GM12891 (cell line): ENCODE results near the gene LYPD6B.

Experiments used
- DNase-seq: peaks from one replicate; pipeline ENCODE4 v3.0.0; 2011; ENCODE audit warnings: low spot score; ENCODE audit not compliant: insufficient read length
- FAIRE-seq: peaks from 2 replicates; lab custom pipeline; 2011; peaks lifted over from hg19 to GRCh38; lab: Jason Lieb, UNC
- PAX5 ChIP-seq: IDR thresholded peaks from 2 replicates; pipeline ENCODE4 v1.6.1; 2011; ENCODE audit warnings: low read length, moderate library complexity, mild to moderate bottlenecking; ENCODE audit not compliant: insufficient read depth, severe bottlenecking
- POLR2A ChIP-seq: IDR thresholded peaks from 2 replicates; pipeline ENCODE4 v1.6.1; 2011; ENCODE audit warnings: low read depth, low read length, control low read depth
- POLR2AphosphoS5 ChIP-seq: IDR thresholded peaks from 2 replicates; pipeline ENCODE4 v1.6.1; 2011; ENCODE audit warnings: low read depth, low read length, control low read depth
- POU2F2 ChIP-seq: IDR thresholded peaks from 2 replicates; pipeline ENCODE4 v1.6.1; 2011; ENCODE audit warnings: low read depth, mild to moderate bottlenecking, control low read depth, low read length, moderate library complexity
- SPI1 ChIP-seq: IDR thresholded peaks from 2 replicates; pipeline ENCODE4 v1.6.1; 2011; ENCODE audit warnings: low read depth, low read length, control low read depth
- TAF1 ChIP-seq: IDR thresholded peaks from 2 replicates; pipeline ENCODE4 v1.6.1; 2011; ENCODE audit warnings: low read depth, low read length, control low read depth

Gene LYPD6B

GRCh38 chr2:149205143-149205542 is 166.6 kb downstream of the LYPD6B start:
- TF ChIP-seq POLR2A (no peak), POLR2AphosphoS5 (no peak), SPI1 (no peak), POU2F2 (no peak)
- no peak for FAIRE-seq
- no peak for DNase-seq

DNA sequence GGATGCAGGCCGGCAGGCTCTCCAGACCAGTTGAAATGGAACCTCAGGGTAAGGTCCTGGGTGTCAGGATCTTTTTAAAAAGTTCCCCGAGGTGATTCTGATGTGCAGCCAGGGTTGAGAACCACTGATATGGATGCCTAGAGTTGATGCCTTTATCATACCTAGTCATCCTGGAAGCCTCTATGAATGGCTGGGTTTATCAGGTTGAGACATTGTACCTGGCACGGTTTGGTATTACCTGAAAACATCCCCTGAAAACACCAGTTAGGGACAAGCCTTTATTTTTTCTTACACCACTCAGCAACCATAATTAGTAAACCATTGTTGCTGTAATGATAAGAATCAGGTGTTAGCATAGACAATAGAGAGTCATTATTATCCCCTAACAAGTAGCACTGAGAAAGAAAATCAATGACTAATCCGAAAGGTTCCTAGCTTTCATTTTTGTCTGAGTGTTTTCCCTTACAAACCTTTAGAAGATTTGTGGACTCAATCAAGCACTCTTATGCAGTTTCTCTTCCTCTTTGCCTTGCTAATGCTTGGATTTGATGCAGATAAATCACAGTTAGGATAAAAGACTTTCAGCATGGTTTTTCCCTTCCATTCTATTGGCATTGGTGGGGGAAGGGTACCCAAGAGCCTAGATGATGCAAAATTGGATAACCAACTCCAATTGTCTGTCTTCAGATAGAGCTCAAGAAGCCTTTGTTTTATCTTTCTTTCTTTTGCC is 175.4 kb downstream of the LYPD6B start:
- DNase-seq, result no peak

GRCh38 chr2:149218497-149218896 is 180.0 kb downstream of the LYPD6B start:
- FAIRE-seq (no peak), DNase-seq (no peak)
- no peak for TF ChIP-seq TAF1
- TF ChIP-seq POLR2AphosphoS5, result no peak
- no peak for TF ChIP-seq POU2F2
- TF ChIP-seq SPI1, result no peak
- TF ChIP-seq PAX5, result no peak

More for the DNA sequence above, 175.4 kb downstream of the LYPD6B start:
- TF ChIP-seq POU2F2 (no peak), SPI1 (peak; percentile 55; the same call in 1 of the 2 replicates)
- no peak for FAIRE-seq

DNA sequence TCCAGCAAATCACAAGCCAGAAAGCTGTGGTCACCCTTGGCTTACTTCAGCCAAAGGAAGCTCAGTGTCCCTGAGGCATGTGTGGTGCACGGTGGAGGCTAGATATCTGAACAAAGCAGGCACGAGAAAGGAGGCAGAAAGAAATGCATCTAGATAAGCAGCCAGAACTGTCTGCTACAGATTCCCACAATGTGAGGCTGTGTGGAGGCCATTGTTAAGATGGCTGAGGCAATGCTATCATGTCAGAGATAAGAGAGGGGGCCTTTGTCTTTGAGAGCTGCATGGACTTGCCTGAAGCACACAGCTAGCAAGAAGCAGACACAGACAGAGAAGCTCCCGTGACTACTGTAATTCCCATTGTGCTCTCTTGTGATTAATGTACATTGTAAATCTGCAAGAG is 181.4 kb downstream of the LYPD6B start:
- DNase-seq, result no peak
- no peak for FAIRE-seq
- TF ChIP-seq POLR2AphosphoS5 (no peak), TAF1 (no peak), SPI1 (no peak), POU2F2 (no peak), PAX5 (no peak), POLR2A (no peak)

GRCh38 chr2:149221002-149221401 is 182.5 kb downstream of the LYPD6B start:
- FAIRE-seq (no peak), DNase-seq (no peak)
- no peak for TF ChIP-seq TAF1
- TF ChIP-seq POLR2AphosphoS5, result no peak
- TF ChIP-seq POLR2A, result no peak
- TF ChIP-seq PAX5, result no peak
- no peak for TF ChIP-seq SPI1
- TF ChIP-seq POU2F2, result no peak

- FAIRE-seq, result no peak
- no peak for DNase-seq
These were observed 183.4 kb downstream of the LYPD6B start for GRCh38 chr2:149221898-149222297.

GRCh38 chr2:149223472-149224095 is 185.1 kb downstream of the LYPD6B start:
- DNase-seq, result no peak
- TF ChIP-seq POU2F2 (no peak), POLR2AphosphoS5 (no peak), POLR2A (no peak), TAF1 (no peak), PAX5 (no peak), SPI1 (no peak)
- no peak for FAIRE-seq

More at GRCh38 chr2:149221898-149222297, 183.4 kb downstream of the LYPD6B start:
- no peak for TF ChIP-seq PAX5
- no peak for TF ChIP-seq TAF1
- no peak for TF ChIP-seq POLR2A
- TF ChIP-seq SPI1, result no peak
- no peak for TF ChIP-seq POU2F2
- no peak for TF ChIP-seq POLR2AphosphoS5

- FAIRE-seq, result no peak
- TF ChIP-seq POLR2A, result no peak
- TF ChIP-seq SPI1, result no peak
- TF ChIP-seq POLR2AphosphoS5, result no peak
- TF ChIP-seq POU2F2, result no peak
- TF ChIP-seq TAF1, result no peak
- TF ChIP-seq PAX5, result no peak
- no peak for DNase-seq
These were observed 186.0 kb downstream of the LYPD6B start for GRCh38 chr2:149224543-149224942.

- TF ChIP-seq POLR2AphosphoS5 (no peak), TAF1 (no peak), SPI1 (no peak), POU2F2 (no peak), POLR2A (no peak), PAX5 (no peak)
- DNase-seq (no peak), FAIRE-seq (no peak)
These were observed 186.9 kb downstream of the LYPD6B start for GRCh38 chr2:149225446-149225845.

GRCh38 chr2:149226790-149227189 is 188.3 kb downstream of the LYPD6B start:
- TF ChIP-seq POLR2A (no peak), TAF1 (no peak), PAX5 (no peak), POU2F2 (no peak), SPI1 (no peak), POLR2AphosphoS5 (no peak)
- no peak for DNase-seq
- peak; percentile 84 for FAIRE-seq
